ENCODE results near the gene PGF.

The PGF gene

DNA sequence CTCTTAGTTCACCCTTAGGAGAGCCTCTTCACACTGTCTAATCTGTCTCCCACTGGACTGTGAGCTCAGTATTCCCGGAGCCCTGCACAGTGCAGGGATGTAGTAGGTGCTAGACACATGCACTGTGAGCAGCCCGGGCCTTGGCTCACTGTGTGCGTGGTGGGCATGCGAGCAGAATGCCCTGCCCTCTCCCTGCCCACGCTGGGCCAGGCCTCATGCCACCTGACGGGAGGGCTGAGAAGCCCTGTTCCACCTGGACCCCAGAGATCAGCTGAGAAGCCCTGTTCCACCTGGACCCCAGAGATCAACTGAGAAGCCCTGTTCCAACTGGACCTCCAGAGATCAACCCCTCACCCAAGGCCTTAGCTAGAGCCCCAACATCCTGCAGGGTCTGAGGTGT lies 43.3 kb downstream of the PGF start:
- no peak overlapping the region for H3K4me3 ChIP-seq (ENCODE audit: low read depth, low read length)
- TF ChIP-seq, protein P1, sequence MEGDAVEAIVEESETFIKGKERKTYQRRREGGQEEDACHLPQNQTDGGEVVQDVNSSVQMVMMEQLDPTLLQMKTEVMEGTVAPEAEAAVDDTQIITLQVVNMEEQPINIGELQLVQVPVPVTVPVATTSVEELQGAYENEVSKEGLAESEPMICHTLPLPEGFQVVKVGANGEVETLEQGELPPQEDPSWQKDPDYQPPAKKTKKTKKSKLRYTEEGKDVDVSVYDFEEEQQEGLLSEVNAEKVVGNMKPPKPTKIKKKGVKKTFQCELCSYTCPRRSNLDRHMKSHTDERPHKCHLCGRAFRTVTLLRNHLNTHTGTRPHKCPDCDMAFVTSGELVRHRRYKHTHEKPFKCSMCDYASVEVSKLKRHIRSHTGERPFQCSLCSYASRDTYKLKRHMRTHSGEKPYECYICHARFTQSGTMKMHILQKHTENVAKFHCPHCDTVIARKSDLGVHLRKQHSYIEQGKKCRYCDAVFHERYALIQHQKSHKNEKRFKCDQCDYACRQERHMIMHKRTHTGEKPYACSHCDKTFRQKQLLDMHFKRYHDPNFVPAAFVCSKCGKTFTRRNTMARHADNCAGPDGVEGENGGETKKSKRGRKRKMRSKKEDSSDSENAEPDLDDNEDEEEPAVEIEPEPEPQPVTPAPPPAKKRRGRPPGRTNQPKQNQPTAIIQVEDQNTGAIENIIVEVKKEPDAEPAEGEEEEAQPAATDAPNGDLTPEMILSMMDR (IDR thresholded peaks at IDR 0.05; ENCODE audit: borderline replicate concordance, insufficient read depth, low read depth, low read length): no peak

DNA sequence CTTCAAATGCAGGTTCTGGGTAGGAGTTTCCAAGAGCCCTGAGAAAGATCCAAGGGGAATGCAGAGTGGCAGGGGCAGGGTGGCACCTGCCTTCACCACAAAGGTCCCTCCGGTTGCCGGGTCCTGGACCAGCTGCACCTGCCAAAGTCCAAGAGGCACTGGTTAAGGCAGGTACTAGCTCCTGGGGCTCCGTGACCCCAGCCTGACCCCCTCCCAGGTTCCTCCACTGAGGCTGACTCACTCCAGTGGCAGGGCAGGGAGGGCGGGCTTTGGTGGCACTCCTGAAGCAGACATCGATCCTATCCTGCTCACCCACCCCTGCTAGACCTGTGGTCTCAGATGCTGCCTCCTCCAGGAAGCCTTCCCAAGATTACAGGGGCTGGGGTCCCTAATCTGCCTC lies 43.7 kb downstream of the PGF start:
- TF ChIP-seq, protein P1 (IDR thresholded peaks at IDR 0.05; ENCODE audit: borderline replicate concordance, insufficient read depth, low read depth, low read length): no peak
- H3K4me3 ChIP-seq (ENCODE audit: low read depth, low read length): no peak overlapping the region

DNA sequence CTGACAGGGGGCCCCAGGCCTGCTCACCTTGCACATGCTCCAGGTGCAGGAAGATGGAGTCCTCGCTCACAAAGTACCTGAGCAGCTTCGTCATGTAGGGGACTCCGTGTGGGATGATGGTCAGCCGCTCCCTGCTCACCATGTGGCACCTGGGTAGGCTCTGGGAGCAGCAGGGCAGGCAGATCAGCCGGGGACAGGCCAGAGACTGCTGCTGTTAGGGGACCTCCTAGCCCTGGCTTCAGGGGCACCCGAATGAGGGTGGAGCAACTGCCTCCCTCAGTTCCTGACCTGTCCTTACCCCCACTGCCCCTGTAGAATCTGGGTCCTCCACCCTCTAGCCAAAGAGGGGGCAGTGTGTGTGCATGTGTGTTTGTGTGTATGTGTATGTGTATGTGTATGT lies 44.2 kb downstream of the PGF start:
- TF ChIP-seq, protein P1 (IDR thresholded peaks at IDR 0.05; ENCODE audit: borderline replicate concordance, insufficient read depth, low read depth, low read length): no peak
- no peak overlapping the region for H3K4me3 ChIP-seq (ENCODE audit: low read depth, low read length)

DNA sequence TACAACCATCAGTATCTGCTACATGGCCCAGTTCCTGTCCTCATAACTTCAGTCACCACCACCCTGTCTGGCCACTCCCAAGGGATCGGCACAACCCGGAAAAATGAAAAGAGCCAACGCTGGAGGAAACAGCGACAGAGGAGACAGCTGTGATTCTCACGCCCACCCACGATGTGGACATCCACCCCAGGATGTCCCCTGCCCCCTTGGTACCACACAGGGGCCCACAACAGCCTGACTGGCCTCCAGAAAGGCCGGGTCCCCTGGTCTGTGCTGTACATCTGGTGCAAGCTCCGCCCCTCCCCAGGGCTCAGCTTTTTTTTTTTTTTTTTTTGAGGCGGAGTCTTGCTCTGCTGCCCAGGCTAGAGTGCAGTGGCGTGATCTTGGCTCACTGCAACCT lies 44.8 kb downstream of the PGF start:
- no peak overlapping the region for H3K4me3 ChIP-seq (ENCODE audit: low read depth, low read length)
- TF ChIP-seq, protein P1 (IDR thresholded peaks at IDR 0.05; ENCODE audit: borderline replicate concordance, insufficient read depth, low read depth, low read length): no peak

DNA sequence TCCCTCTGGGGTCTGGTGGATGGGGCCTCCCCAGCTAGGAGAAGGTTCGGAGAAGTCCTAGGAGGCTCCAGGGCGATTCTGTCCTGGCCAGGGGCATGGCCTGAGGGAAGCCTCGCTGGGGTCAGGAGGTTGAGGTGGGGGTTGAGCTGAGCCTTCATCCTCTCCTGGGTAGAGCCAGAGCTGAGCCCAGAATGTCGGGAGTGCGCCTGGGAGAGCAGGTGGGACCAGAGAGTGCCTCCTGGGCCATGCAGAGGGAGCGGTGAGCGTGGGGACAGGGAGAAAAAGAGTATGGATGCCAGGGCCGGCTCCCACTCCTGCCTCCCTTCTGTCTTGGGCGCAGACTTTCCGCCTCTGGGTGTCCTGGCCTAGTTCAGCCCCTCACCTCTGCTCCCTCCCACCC lies 45.5 kb downstream of the PGF start:
- TF ChIP-seq, protein P1 (IDR thresholded peaks at IDR 0.05; ENCODE audit: borderline replicate concordance, insufficient read depth, low read depth, low read length): no peak
- H3K4me3 ChIP-seq (ENCODE audit: low read depth, low read length): no peak overlapping the region

DNA sequence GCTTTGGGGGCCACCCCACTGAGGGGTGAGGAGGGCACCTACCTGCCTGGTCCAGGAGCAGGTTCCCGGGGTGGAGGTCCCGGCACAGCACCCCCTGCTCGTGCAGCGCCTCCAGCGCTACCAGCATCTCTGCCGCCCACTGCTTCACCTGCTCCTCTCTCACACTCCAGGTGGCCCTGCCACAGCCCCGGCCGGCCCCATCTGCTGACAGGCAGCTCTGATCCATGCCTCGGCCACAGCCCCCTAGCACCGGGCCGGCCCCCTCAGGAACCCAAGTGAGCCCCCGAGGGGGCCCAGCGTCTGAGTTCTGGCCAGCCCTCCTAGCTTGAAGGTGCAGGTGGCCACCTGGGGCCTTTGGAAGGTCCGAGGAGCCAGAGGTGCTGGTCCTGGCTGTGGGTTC lies 45.9 kb downstream of the PGF start:
- no peak overlapping the region for H3K4me3 ChIP-seq (ENCODE audit: low read depth, low read length)
- TF ChIP-seq, protein P1 (IDR thresholded peaks at IDR 0.05; ENCODE audit: borderline replicate concordance, insufficient read depth, low read depth, low read length): no peak

DNA sequence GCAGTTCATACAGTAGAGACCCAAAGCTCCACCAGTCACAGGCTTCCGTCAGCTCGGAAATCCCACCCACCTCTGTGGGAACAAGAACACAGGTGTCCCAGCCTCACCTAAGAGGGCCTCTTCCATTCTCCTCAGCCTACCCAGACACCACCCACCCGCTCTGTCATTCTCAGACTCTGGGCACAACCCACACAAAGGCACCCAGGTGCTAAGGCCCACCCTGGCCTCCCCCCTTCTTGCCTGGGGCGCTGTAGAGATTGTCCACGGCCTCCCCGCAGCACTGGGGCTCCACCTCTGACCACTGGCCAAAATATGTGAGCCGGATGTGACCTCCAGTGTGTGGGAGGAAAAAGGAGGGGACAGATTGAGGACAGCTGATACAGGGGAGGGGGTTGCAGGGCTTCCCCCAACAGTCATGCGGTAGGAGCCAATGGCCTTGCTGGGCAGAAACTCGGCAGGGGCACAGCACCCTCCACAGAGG lies 46.5 kb downstream of the PGF start:
- no peak overlapping the region for H3K4me3 ChIP-seq (ENCODE audit: low read depth, low read length)
- TF ChIP-seq, protein P1 (IDR thresholded peaks at IDR 0.05; ENCODE audit: borderline replicate concordance, insufficient read depth, low read depth, low read length): no peak
